Peyer's patch (tissue), 4 donors: ENCODE results near the gene FA2H.

ENCODE experiments used
- CTCF ChIP-seq, 6 experiments: fragments of 450-650 bp in 4 of 6; fragments of 200-600 bp in 2 of 6; sonication (generic) in 1 of 6; IDR thresholded peaks; one replicate each; pipeline ENCODE4 v1.5.1; 2017 to 2019; ENCODE audit warnings: antibody characterized with exemption in 6 of 6, mild to moderate bottlenecking in 3 of 6, moderate library complexity in 1 of 6
- POLR2A ChIP-seq, 2 donors: fragments of 450-650 bp; IDR thresholded peaks; one replicate each; pipeline ENCODE4 v1.5.1; 2017; ENCODE audit warnings: antibody characterized with exemption in 2 of 2, mild to moderate bottlenecking in 2 of 2, moderate library complexity in 2 of 2

GRCh38 chr16:74713876-74714275 lies 60.7 kb downstream of the FA2H start:
- no peak for TF ChIP-seq CTCF (IDR thresholded peaks at IDR 0.05)
- TF ChIP-seq POLR2A (IDR thresholded peaks at IDR 0.05): no peak
